Stimulated activated CD8-positive, alpha-beta memory T cell treated with anti-CD3 and anti-CD28 coated beads, Interleukin-7, amount 100 ng/mL, for 48 hours (primary cell): ENCODE measurements around the gene SLC41A3.
A peak's percentile ranks its signal among the peaks of the same experiment; 100 is the strongest.

Experiments used
- DNase-seq, 2 donors: peaks; one replicate each; pipeline ENCODE4 v3.0.0-alpha.2; 2020; ENCODE audit warnings: low read depth in 1 of 2; ENCODE audit errors: extremely low read depth in 1 of 2

SLC41A3 gene

GRCh38 chr3:126083913-126084767, at the start of gene SLC41A3:
SLC41A3 (minus strand) TSS chr3:126084124; CDS start chr3:126068219, 15,905 bp downstream.
- peak; percentile 80 to 84 for DNase-seq

- DNase-seq, result no peak
Observed at GRCh38 chr3:126133606-126134005, 49.7 kb upstream of the SLC41A3 start.

GRCh38 chr3:126132751-126133511, 49.0 kb upstream of the SLC41A3 start:
- DNase-seq, result no peak

GRCh38 chr3:126131881-126132750, 48.2 kb upstream of the SLC41A3 start:
- DNase-seq, result no peak

GRCh38 chr3:126130981-126131745, 47.2 kb upstream of the SLC41A3 start:
- DNase-seq, result no peak

- DNase-seq, result no peak
Observed at GRCh38 chr3:126130081-126130855, 46.3 kb upstream of the SLC41A3 start.

- DNase-seq, result no peak
Observed at GRCh38 chr3:126129398-126129891, 45.5 kb upstream of the SLC41A3 start.

- no peak for DNase-seq
Observed at GRCh38 chr3:126128504-126129397, 44.8 kb upstream of the SLC41A3 start.

GRCh38 chr3:126127904-126128303, 44.0 kb upstream of the SLC41A3 start:
- no peak for DNase-seq

GRCh38 chr3:126127452-126127851, 43.5 kb upstream of the SLC41A3 start:
- no peak for DNase-seq

GRCh38 chr3:126126811-126127431, 43.0 kb upstream of the SLC41A3 start:
- no peak for DNase-seq

- DNase-seq, result no peak
Observed at GRCh38 chr3:126126286-126126685, 42.4 kb upstream of the SLC41A3 start.

- DNase-seq, result no peak
Observed at GRCh38 chr3:126125781-126126251, 41.9 kb upstream of the SLC41A3 start.

- DNase-seq, result no peak
Observed at GRCh38 chr3:126125341-126125740, 41.4 kb upstream of the SLC41A3 start.

GRCh38 chr3:126124896-126125295, 41.0 kb upstream of the SLC41A3 start:
- DNase-seq, result no peak

- DNase-seq, result no peak
Observed at GRCh38 chr3:126124148-126124868, 40.4 kb upstream of the SLC41A3 start.

GRCh38 chr3:126121632-126122031, 37.7 kb upstream of the SLC41A3 start:
- DNase-seq, result no peak
